HUES6 (cell line): ENCODE measurements around the gene OR4C45.
"Not testable (repeated sequence)": the region's sequence is repeated elsewhere in the genome, so short reads cannot be mapped to it uniquely, and the experiment has no call there.

Source experiments
- H3K27ac ChIP-seq: 2 replicates; pipeline ENCODE4 v1.7.0; 2013; ENCODE audit warnings: low read depth, mild to moderate bottlenecking, low read length, inconsistent platforms
- H3K27me3 ChIP-seq: 2 replicates; pipeline ENCODE4 v1.6.1; 2013; ENCODE audit warnings: low read length; ENCODE audit not compliant: control insufficient read depth, insufficient read depth
- H3K36me3 ChIP-seq: 2 replicates; pipeline ENCODE4 v1.6.1; 2013; ENCODE audit warnings: low read length; ENCODE audit not compliant: control insufficient read depth, insufficient read depth
- H3K4me1 ChIP-seq: 2 replicates; pipeline ENCODE4 v1.6.1; 2013; ENCODE audit warnings: low read length; ENCODE audit not compliant: control insufficient read depth, insufficient read depth
- H3K4me3 ChIP-seq: 2 replicates; pipeline ENCODE4 v1.5.1; 2013; ENCODE audit warnings: low read depth, low read length
- H3K9ac ChIP-seq: one replicate; pipeline ENCODE4 v1.6.1; 2013; ENCODE audit warnings: mild to moderate bottlenecking, low read length
- H3K9me3 ChIP-seq: 2 replicates; pipeline ENCODE4 v1.6.1; 2013; ENCODE audit warnings: low read depth, low read length; ENCODE audit not compliant: control insufficient read depth, insufficient read depth

OR4C45 gene

DNA sequence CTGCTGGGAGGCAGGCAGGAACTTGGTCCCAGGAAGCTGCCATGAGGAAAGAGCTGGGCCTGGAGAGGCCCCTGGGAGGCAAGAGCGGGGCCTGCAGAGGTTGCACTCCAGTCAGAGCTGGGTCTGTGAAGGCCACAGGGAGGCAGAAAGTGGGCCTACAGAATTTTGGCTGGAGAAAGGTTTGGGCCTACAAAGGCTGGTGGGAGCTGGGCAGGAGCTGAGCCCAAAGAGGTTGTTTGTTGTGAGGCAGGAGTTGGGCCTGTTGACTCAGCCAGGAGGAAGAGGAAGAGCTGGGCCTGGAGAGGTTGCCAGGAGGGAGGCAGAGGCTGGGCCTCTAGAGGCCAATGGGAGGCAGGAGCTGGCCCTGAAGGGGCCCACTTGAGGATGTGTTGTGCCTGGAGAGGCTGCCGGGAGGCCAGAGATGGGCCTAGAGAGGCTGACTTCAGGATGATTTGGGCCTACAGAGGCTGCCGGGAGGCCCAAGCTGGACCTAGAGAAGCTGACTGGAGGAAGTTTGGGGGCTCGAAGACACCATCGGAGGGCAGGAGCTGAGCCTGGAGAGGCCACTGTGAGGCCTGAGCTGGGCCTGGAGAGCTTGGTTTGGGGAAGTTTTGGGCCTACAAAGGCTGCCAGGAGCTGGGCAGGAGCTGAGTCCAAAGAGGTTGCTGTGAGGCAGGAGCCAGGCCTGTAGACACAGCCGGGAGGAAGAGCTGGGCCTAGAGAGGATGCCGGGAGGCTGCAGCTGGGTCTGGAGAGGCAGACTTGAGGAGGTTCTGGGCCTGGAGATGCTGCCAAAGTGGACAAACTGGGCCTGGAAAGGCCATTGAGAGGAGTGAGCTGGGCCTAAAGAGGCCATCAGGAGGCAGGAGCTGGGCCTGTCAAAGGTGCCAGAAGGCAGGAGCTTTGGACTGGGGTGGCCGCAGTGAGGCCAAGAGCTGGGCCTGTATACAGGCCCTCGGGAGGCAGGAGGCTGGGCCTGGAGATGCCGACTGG lies 40.7 kb downstream of the OR4C45 start:
- Histone ChIP-seq H3K36me3 (no peaks in the 10 kb centered on the region), H3K27ac (no peak overlapping the region), H3K27me3 (no peaks in the 10 kb centered on the region), H3K4me3 (no peak overlapping the region), H3K4me1 (no peaks in the 10 kb centered on the region), H3K9ac (no peak overlapping the region), H3K9me3 (peaks cover 88% of the 10 kb centered on the region; the same call in 1 of the 2 replicates)

DNA sequence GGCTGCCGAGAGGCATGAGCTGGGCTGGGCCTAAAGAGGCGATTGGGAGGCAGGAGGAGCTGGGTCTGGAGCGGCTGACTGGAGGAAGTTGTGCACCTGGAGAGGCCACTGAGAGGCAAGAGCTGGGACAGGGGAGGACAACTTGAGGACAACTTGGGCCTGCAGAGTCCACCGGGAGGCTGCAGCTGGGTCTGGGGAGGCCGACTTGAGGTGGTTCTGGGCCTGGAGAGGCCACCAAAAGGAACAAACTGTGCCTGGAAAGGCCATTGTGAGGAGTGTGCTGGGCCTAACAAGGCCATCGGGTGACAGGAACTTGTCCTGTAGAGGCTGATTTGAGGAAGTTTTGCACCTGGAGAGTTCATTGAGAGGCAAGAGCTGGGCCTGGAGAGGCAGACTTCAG lies 41.5 kb downstream of the OR4C45 start:
- no peak overlapping the region for H3K4me3 ChIP-seq
- no peaks in the 10 kb centered on the region for H3K4me1 ChIP-seq
- H3K36me3 ChIP-seq, result no peaks in the 10 kb centered on the region
- H3K27ac ChIP-seq, result no peak overlapping the region
- no peaks in the 10 kb centered on the region for H3K27me3 ChIP-seq
- H3K9ac ChIP-seq, result no peak overlapping the region
- peaks cover 92% of the 10 kb centered on the region; the same call in 1 of the 2 replicates for H3K9me3 ChIP-seq

DNA sequence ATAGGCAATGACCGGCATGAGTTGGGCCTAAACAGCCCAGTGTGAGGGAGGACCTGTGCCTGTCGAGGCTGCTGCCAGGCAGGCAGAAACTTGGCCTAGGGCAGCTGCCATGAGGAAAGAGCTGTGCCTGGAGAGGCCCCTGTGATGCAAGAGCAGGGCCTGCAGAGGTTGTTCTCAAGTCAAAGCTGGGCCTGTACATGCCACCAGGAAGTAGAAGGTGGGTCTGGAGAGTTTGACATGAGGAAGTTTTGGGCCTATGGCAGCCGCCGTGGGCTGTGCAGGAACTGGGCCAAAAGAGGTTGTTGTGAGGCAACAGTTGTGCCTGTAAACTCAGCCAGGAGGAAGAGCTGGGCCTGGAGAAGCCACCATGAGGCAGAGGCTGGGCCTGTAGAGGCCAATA lies 43.2 kb downstream of the OR4C45 start:
- Histone ChIP-seq H3K4me3 (no peak overlapping the region), H3K36me3 (no peaks in the 10 kb centered on the region), H3K4me1 (no peaks in the 10 kb centered on the region), H3K9me3 (peaks cover 90% of the 10 kb centered on the region; the same call in 1 of the 2 replicates), H3K27ac (no peak overlapping the region), H3K9ac (no peak overlapping the region), H3K27me3 (no peaks in the 10 kb centered on the region)

DNA sequence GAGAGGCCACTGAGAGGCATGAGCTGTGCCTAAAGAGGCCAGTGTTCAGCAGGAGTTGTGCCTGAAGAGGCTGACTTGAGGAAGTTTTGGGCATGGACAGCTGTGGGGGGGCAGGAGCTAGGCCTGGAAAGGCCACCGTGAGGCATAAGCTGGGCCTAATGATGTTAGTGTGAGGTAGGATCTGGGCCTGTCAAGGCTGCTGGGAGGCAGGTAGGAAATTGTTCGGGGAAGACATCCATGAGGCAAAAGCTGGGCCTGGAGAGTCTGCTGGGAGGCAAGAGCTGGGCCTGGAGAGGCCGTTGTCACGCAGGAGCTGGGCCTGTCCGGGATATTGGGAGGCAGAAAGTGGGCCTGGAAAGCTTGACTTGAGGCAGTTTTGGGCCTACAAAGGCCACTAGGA lies 44.9 kb downstream of the OR4C45 start:
- H3K4me3 ChIP-seq, result no peak overlapping the region
- no peaks in the 10 kb centered on the region for H3K27me3 ChIP-seq
- H3K9ac ChIP-seq, result no peak overlapping the region
- peaks cover 83% of the 10 kb centered on the region; the same call in 1 of the 2 replicates for H3K9me3 ChIP-seq
- H3K27ac ChIP-seq, result no peak overlapping the region
- H3K36me3 ChIP-seq, result no peaks in the 10 kb centered on the region
- H3K4me1 ChIP-seq, result no peaks in the 10 kb centered on the region

DNA sequence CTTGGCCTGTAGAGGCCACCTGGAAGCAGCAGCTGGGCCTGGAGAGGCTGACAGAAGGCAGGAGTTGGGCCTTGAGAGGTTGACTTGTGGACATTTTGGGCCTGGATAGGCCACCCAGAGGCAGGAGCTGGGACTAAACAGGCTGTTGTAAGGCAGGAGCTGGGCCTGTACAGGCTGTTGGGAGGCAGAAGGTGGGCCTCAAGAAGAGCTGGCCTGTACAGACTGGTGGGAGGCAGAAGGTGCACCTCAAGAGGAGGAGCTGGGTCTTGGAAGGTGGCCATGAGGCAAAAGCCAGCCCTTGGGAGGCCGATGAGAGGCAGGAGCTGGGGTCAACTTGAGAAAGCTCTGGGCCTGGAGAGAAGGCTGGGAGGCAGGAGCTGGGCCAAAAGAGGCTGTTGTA lies 45.3 kb downstream of the OR4C45 start:
- Histone ChIP-seq H3K9me3 (peaks cover 79% of the 10 kb centered on the region; the same call in 1 of the 2 replicates), H3K27ac (no peak overlapping the region), H3K27me3 (no peaks in the 10 kb centered on the region), H3K4me1 (no peaks in the 10 kb centered on the region), H3K9ac (no peak overlapping the region), H3K4me3 (no peak overlapping the region), H3K36me3 (no peaks in the 10 kb centered on the region)

DNA sequence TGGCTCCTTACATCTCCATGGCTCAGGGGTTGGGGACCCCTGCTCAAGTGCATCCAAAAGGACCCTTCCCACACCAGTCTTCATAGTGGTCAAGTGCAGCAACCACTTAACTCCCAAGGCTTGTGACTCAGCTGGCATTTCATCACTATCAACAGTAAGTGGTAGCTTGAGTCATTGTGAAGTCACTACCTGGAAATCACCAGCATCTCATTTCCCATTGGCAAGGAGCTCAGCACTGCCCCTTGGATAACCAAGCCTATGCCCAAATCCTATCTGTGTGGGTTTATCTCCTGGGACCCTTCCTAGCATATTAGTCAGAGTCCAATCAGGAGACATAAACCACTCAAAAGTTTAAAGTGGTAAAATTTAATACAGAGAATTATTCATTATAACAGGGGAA lies 46.3 kb downstream of the OR4C45 start:
- peaks cover 74% of the 10 kb centered on the region; the same call in 1 of the 2 replicates for H3K9me3 ChIP-seq
- H3K27me3 ChIP-seq, H3K36me3 ChIP-seq, H3K9ac ChIP-seq, H3K4me3 ChIP-seq, H3K27ac ChIP-seq, H3K4me1 ChIP-seq: not testable (repeated sequence)

DNA sequence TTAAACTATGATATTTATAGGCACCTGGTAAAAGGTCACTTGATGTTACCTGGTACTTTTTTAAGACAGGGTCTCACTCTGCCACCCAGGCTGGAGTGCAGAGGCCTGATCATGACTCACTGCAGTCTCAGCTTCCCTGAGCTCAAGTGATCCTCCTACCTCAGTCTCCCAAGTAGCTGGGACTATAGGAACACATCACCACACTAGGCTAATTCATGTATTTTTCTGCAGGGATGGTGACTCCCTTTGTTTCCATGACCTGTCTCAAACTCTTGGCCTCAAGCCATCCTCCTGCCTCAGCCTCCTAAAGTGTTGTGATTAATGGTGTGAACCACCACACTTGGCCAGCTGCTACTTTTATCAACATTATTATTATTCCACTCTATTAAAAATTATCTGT lies 47.6 kb downstream of the OR4C45 start:
- H3K9ac ChIP-seq, result no peak overlapping the region
- no peak overlapping the region for H3K4me3 ChIP-seq
- no peaks in the 10 kb centered on the region; the same call in 1 of the 2 replicates for H3K27me3 ChIP-seq
- H3K9me3 ChIP-seq, result peaks cover 72% of the 10 kb centered on the region; the same call in 1 of the 2 replicates
- H3K4me1 ChIP-seq, result no peaks in the 10 kb centered on the region
- H3K27ac ChIP-seq, result no peak overlapping the region
- no peaks in the 10 kb centered on the region for H3K36me3 ChIP-seq
